HG03469 (cell line): Measurements from ENCODE around the gene GALNT3.

Experiments
- ATAC-seq: cut with Tn5 transposase; IDR thresholded peaks from one replicate; pipeline ENCODE4 v1.9.1; 2021; ENCODE audit warnings: mild to moderate bottlenecking, moderate library complexity, moderate number of reproducible peaks; ENCODE audit not compliant: unreplicated experiment

GALNT3 gene

GRCh38 chr2:165746501-165746900, 47.5 kb downstream of the GALNT3 start:
- no peak for ATAC-seq

GRCh38 chr2:165745916-165746315, 48.1 kb downstream of the GALNT3 start:
- no peak for ATAC-seq

- peak; percentile 97 for ATAC-seq
These were observed 50.6 kb downstream of the GALNT3 start for GRCh38 chr2:165743442-165743841.

- no peak for ATAC-seq
These were observed 68.6 kb downstream of the GALNT3 start for GRCh38 chr2:165725421-165725820.

GRCh38 chr2:165720511-165720910, 73.5 kb downstream of the GALNT3 start:
- no peak for ATAC-seq

GRCh38 chr2:165718610-165719210, 75.3 kb downstream of the GALNT3 start:
- ATAC-seq, result no peak

- no peak for ATAC-seq
These were observed 78.0 kb downstream of the GALNT3 start for GRCh38 chr2:165716091-165716490.

GRCh38 chr2:165706960-165707487, 87.0 kb downstream of the GALNT3 start:
- no peak for ATAC-seq

GRCh38 chr2:165701147-165701546, 92.9 kb downstream of the GALNT3 start:
- ATAC-seq, result no peak

GRCh38 chr2:165700531-165700930, 93.5 kb downstream of the GALNT3 start:
- ATAC-seq, result no peak

- ATAC-seq, result no peak
These were observed 94.1 kb downstream of the GALNT3 start for GRCh38 chr2:165699946-165700345.

GRCh38 chr2:165698444-165698884, 95.6 kb downstream of the GALNT3 start:
- ATAC-seq, result peak; percentile 93

- no peak for ATAC-seq
These were observed 96.2 kb downstream of the GALNT3 start for GRCh38 chr2:165697748-165698443.
